HEK293 (cell line): ENCODE results near the gene AZIN2.

Experiments
- KLF1 ChIP-seq: fragments of 450-650 bp; formaldehyde crosslinking; IDR thresholded peaks from 2 replicates; pipeline ENCODE4 v1.5.1; 2016; ENCODE audit warnings: missing biosample characterization, missing genetic modification characterization
- KLF16 ChIP-seq: fragments of 450-650 bp; formaldehyde crosslinking; IDR thresholded peaks from 2 replicates; pipeline ENCODE4 v1.5.1; 2017; ENCODE audit warnings: missing biosample characterization, missing genetic modification characterization
- KLF17 ChIP-seq: fragments of 450-650 bp; formaldehyde crosslinking; IDR thresholded peaks from 2 replicates; pipeline ENCODE4 v1.5.1; 2016; ENCODE audit warnings: missing biosample characterization, missing genetic modification characterization
- PRDM4 ChIP-seq: fragments of 450-650 bp; formaldehyde crosslinking; IDR thresholded peaks from 2 replicates; pipeline ENCODE4 v1.5.1; 2017; ENCODE audit warnings: missing biosample characterization, missing genetic modification characterization
- SP7 ChIP-seq: fragments of 450-650 bp; formaldehyde crosslinking; IDR thresholded peaks from 2 replicates; pipeline ENCODE4 v1.5.1; 2016; ENCODE audit warnings: missing biosample characterization, missing genetic modification characterization
- ZBTB6 ChIP-seq: fragments of 450-650 bp; formaldehyde crosslinking; IDR thresholded peaks from 2 replicates; pipeline ENCODE4 v1.5.1; 2017; ENCODE audit warnings: missing biosample characterization, missing genetic modification characterization
- ZBTB7A ChIP-seq: fragments of 450-650 bp; formaldehyde crosslinking; IDR thresholded peaks from 2 replicates; pipeline ENCODE4 v1.5.1; 2016; ENCODE audit warnings: low read depth, missing biosample characterization, missing genetic modification characterization
- ZFP41 ChIP-seq: fragments of 450-650 bp; formaldehyde crosslinking; IDR thresholded peaks from 2 replicates; pipeline ENCODE4 v1.5.1; 2016; ENCODE audit warnings: missing biosample characterization, missing genetic modification characterization, borderline replicate concordance
- ZNF10 ChIP-seq: fragments of 450-650 bp; formaldehyde crosslinking; IDR thresholded peaks from 2 replicates; pipeline ENCODE4 v1.5.1; 2017; ENCODE audit warnings: missing biosample characterization, missing genetic modification characterization
- ZNF112 ChIP-seq: fragments of 450-650 bp; formaldehyde crosslinking; IDR thresholded peaks from 2 replicates; pipeline ENCODE4 v1.5.0; 2017; ENCODE audit warnings: missing biosample characterization, missing genetic modification characterization
- ZNF114 ChIP-seq: fragments of 450-650 bp; formaldehyde crosslinking; IDR thresholded peaks from 2 replicates; pipeline ENCODE4 v1.5.0; 2017; ENCODE audit warnings: missing biosample characterization, missing genetic modification characterization
- ZNF133 ChIP-seq: fragments of 450-650 bp; formaldehyde crosslinking; IDR thresholded peaks from 2 replicates; pipeline ENCODE4 v1.5.1; 2016; ENCODE audit warnings: missing biosample characterization, missing genetic modification characterization
- ZNF174 ChIP-seq: fragments of 450-650 bp; formaldehyde crosslinking; IDR thresholded peaks from 2 replicates; pipeline ENCODE4 v1.5.0; 2017; ENCODE audit warnings: missing biosample characterization, mild to moderate bottlenecking, missing genetic modification characterization
- ZNF184 ChIP-seq: fragments of 450-650 bp; IDR thresholded peaks from 2 replicates; pipeline ENCODE4 v1.5.1; 2018; ENCODE audit warnings: missing biosample characterization, mild to moderate bottlenecking, missing genetic modification characterization
- ZNF221 ChIP-seq: fragments of 450-650 bp; formaldehyde crosslinking; IDR thresholded peaks from 2 replicates; pipeline ENCODE4 v1.5.1; 2017; ENCODE audit warnings: missing biosample characterization, missing genetic modification characterization, borderline replicate concordance
- ZNF23 ChIP-seq: fragments of 450-650 bp; formaldehyde crosslinking; IDR thresholded peaks from 2 replicates; pipeline ENCODE4 v1.5.1; 2016; ENCODE audit warnings: missing biosample characterization, missing genetic modification characterization, borderline replicate concordance
- ZNF335 ChIP-seq: fragments of 450-650 bp; formaldehyde crosslinking; conservative IDR thresholded peaks from 2 replicates; pipeline ENCODE4 v1.5.1; 2016; ENCODE audit warnings: missing biosample characterization, missing genetic modification characterization
- ZNF362 ChIP-seq: fragments of 450-650 bp; formaldehyde crosslinking; IDR thresholded peaks from 2 replicates; pipeline ENCODE4 v1.5.1; 2016; ENCODE audit warnings: missing biosample characterization, missing genetic modification characterization
- ZNF423 ChIP-seq: fragments of 450-650 bp; formaldehyde crosslinking; IDR thresholded peaks from 2 replicates; pipeline ENCODE4 v1.5.1; 2016; ENCODE audit warnings: missing biosample characterization, missing genetic modification characterization
- ZNF433 ChIP-seq: fragments of 450-650 bp; formaldehyde crosslinking; IDR thresholded peaks from 2 replicates; pipeline ENCODE4 v1.5.1; 2016; ENCODE audit warnings: missing biosample characterization, missing genetic modification characterization, low read depth
- ZNF48 ChIP-seq: fragments of 450-650 bp; formaldehyde crosslinking; IDR thresholded peaks from 2 replicates; pipeline ENCODE4 v1.5.1; 2016; ENCODE audit warnings: missing biosample characterization, missing genetic modification characterization
- ZNF488 ChIP-seq: fragments of 450-650 bp; formaldehyde crosslinking; IDR thresholded peaks from 2 replicates; pipeline ENCODE4 v1.5.1; 2016; ENCODE audit warnings: missing biosample characterization, missing genetic modification characterization
- ZNF585B ChIP-seq: fragments of 450-650 bp; formaldehyde crosslinking; IDR thresholded peaks from 2 replicates; pipeline ENCODE4 v1.5.1; 2016; ENCODE audit warnings: missing biosample characterization, missing genetic modification characterization
- ZNF610 ChIP-seq: fragments of 450-650 bp; formaldehyde crosslinking; IDR thresholded peaks from 2 replicates; pipeline ENCODE4 v1.5.1; 2016; ENCODE audit warnings: missing biosample characterization, missing genetic modification characterization, borderline replicate concordance
- ZNF623 ChIP-seq: fragments of 450-650 bp; formaldehyde crosslinking; IDR thresholded peaks from 2 replicates; pipeline ENCODE4 v1.5.1; 2016; ENCODE audit warnings: missing biosample characterization, missing genetic modification characterization
- ZNF629 ChIP-seq: fragments of 450-650 bp; formaldehyde crosslinking; IDR thresholded peaks from 2 replicates; pipeline ENCODE4 v1.5.1; 2017; ENCODE audit warnings: missing biosample characterization, missing genetic modification characterization
- ZNF677 ChIP-seq: fragments of 450-650 bp; IDR thresholded peaks from 2 replicates; pipeline ENCODE4 v1.5.0; 2018; ENCODE audit warnings: missing biosample characterization, mild to moderate bottlenecking, missing genetic modification characterization, moderate library complexity
- ZNF704 ChIP-seq: fragments of 450-650 bp; formaldehyde crosslinking; IDR thresholded peaks from 2 replicates; pipeline ENCODE4 v1.5.1; 2016; ENCODE audit warnings: missing biosample characterization, missing genetic modification characterization
- ZNF768 ChIP-seq: fragments of 450-650 bp; formaldehyde crosslinking; IDR thresholded peaks from 2 replicates; pipeline ENCODE4 v1.5.1; 2018; ENCODE audit warnings: missing biosample characterization, mild to moderate bottlenecking, missing genetic modification characterization
- ZNF776 ChIP-seq: fragments of 450-650 bp; formaldehyde crosslinking; IDR thresholded peaks from 2 replicates; pipeline ENCODE4 v1.5.0; 2017; ENCODE audit warnings: missing biosample characterization, missing genetic modification characterization, borderline replicate concordance

Gene AZIN2

GRCh38 chr1:33036526-33037503, 44.1 kb upstream of the AZIN2 start, which contains the start of gene AK2 (continued):
- TF ChIP-seq PRDM4 (tag by site-specific recombination), result no peak
- TF ChIP-seq ZNF23 (tag by site-specific recombination), result no peak
- TF ChIP-seq ZNF776 (tag by site-specific recombination), result no peak
- no peak for TF ChIP-seq ZNF174 (tag by site-specific recombination)
- no peak for TF ChIP-seq ZNF184
- no peak for TF ChIP-seq ZNF362 (tag by site-specific recombination)
- TF ChIP-seq ZNF585B (tag by site-specific recombination), result no peak
- no peak for TF ChIP-seq ZFP41 (tag by site-specific recombination)
- TF ChIP-seq ZNF133 (tag by site-specific recombination), result no peak
- no peak for TF ChIP-seq ZBTB6 (tag by site-specific recombination)
- no peak for TF ChIP-seq ZNF623 (tag by site-specific recombination)
- peak; percentile 66 for TF ChIP-seq SP7 (tag by site-specific recombination)
- peak; percentile 77 for TF ChIP-seq ZNF629 (tag by site-specific recombination)
- TF ChIP-seq ZNF114 (tag by site-specific recombination), result no peak
- no peak for TF ChIP-seq ZNF768 (tag by site-specific recombination)
- no peak for TF ChIP-seq ZNF423 (tag by site-specific recombination)
- TF ChIP-seq ZNF221, result no peak
- TF ChIP-seq ZNF610 (tag by site-specific recombination), result no peak; the same call in 1 of the 2 replicates
- no peak for TF ChIP-seq ZNF10 (tag by site-specific recombination)
- no peak for TF ChIP-seq ZNF48 (tag by site-specific recombination)
- TF ChIP-seq ZNF704, result no peak
- peak; percentile 72 for TF ChIP-seq KLF1 (tag by site-specific recombination)
- no peak for TF ChIP-seq ZNF112 (tag by site-specific recombination)
- no peak for TF ChIP-seq ZNF433 (tag by site-specific recombination)
- TF ChIP-seq ZNF677 (tag by site-specific recombination), result no peak
- no peak for TF ChIP-seq ZBTB7A (tag by site-specific recombination)
- TF ChIP-seq KLF17, result no peak; the same call in 1 of the 2 replicates
- TF ChIP-seq ZNF335 (tag by site-specific recombination), result peak; percentile 56
- TF ChIP-seq KLF16 (tag by site-specific recombination), result peak; percentile 79; the same call in 1 of the 2 replicates
- TF ChIP-seq ZNF488, result no peak
